ENCODE results near the gene NCKAP1.

The NCKAP1 gene

DNA sequence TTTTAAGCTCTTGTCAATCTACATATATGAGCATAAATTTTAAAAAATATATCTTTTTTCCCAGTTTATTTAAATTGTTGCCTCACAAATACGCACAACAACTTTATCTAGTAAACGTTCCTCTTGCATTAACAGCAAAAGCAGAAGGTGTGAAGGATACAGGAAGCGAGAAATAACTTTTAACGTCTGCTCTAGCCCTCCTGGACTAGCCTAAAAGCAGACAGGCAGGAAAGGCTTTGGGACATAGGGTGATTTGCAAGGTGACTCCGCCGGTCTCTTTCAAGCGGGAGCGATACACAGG is 39.9 kb upstream of the NCKAP1 start:
- TF ChIP-seq, protein P1, sequence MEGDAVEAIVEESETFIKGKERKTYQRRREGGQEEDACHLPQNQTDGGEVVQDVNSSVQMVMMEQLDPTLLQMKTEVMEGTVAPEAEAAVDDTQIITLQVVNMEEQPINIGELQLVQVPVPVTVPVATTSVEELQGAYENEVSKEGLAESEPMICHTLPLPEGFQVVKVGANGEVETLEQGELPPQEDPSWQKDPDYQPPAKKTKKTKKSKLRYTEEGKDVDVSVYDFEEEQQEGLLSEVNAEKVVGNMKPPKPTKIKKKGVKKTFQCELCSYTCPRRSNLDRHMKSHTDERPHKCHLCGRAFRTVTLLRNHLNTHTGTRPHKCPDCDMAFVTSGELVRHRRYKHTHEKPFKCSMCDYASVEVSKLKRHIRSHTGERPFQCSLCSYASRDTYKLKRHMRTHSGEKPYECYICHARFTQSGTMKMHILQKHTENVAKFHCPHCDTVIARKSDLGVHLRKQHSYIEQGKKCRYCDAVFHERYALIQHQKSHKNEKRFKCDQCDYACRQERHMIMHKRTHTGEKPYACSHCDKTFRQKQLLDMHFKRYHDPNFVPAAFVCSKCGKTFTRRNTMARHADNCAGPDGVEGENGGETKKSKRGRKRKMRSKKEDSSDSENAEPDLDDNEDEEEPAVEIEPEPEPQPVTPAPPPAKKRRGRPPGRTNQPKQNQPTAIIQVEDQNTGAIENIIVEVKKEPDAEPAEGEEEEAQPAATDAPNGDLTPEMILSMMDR (IDR thresholded peaks at IDR 0.05): no peak
- Histone ChIP-seq H3K4me3 (ENCODE audit: low read depth in 1 of 2, low read length in 1 of 2) (peak overlapping the region; percentile 64 to 68), H3K27ac (no peak overlapping the region), H3K9me3 (no peaks in the 10 kb centered on the region), H3K36me3 (no peaks in the 10 kb centered on the region), H3K4me1 (ENCODE audit: control insufficient read depth in 1 of 2, insufficient read depth in 1 of 2, low read depth in 1 of 2, low read length in 1 of 2) (peaks cover 11% of the 10 kb centered on the region in 2 experiments), H3K27me3 (peaks cover 38% of the 10 kb centered on the region)

DNA sequence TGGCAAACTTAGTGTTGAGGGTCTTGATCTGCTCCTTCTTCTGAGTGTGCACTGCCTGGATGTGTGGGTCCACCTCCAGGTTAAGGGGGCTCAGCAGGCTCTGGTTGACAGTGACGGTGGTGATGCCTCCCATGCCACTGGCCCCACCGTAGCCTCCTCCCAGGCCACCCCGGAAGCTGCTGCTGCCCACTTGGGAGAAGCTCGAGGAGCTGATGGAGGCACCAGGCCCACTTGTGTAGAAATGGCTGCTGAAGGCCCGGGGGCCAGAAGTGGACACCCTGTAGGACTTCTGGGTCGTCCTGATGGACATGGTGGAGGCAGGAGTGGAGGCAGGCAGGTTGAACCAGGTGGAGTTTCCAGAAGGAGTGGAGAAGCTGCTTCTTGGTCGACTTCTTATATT is 33.9 kb upstream of the NCKAP1 start:
- H3K4me3 ChIP-seq (ENCODE audit: low read depth in 1 of 2, low read length in 1 of 2): no peak overlapping the region
- no peaks in the 10 kb centered on the region for H3K36me3 ChIP-seq
- H3K27ac ChIP-seq: no peak overlapping the region
- TF ChIP-seq, protein P1 (IDR thresholded peaks at IDR 0.05): no peak
- H3K4me1 ChIP-seq (ENCODE audit: control insufficient read depth in 1 of 2, insufficient read depth in 1 of 2, low read depth in 1 of 2, low read length in 1 of 2): no peaks in the 10 kb centered on the region
- H3K27me3 ChIP-seq: peaks cover 30% of the 10 kb centered on the region
- H3K9me3 ChIP-seq: peaks cover 11% of the 10 kb centered on the region

DNA sequence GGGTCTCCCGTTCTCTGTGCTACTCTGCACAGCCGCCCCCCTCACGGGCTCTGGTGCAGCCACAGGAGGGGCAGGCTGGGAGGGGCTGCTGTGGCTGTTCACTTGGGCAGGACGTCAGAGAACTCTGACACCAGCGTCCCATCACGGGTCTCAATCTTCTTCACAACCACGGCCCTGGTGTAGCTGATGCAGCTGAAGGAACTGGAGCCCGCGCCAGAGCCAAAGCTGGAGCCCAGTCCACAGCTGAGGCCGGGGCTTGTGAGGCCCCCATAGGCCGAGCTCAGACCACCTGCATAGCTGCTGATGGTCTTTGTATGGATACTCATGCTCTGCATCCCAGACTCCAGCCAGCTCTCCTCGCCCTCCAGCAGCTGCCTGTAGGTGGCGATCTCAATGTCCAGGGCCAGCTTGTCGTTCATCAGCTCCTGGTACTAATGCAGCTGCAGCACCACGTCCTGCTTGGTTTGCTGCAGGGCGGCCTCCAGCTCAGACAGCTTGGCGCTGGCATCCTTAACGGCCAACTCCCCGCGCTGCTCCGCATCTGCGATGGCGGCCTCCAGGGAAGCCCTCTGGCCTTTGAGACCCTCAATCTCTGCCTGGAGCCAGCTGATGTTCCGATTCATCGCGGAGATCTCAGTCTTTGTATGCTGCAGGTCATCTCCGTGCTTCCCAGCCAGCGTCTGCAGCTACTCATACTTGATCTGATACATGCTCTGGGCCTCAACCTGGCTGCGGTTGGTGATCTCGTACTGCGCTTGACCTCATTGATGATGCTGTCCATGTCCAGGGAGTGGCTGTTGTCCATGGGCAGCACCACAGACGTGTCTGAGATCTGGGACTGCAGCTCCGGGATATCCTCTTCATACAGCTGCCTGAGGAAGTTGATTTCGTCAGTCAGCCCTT is 32.9 kb upstream of the NCKAP1 start:
- no peaks in the 10 kb centered on the region for H3K4me1 ChIP-seq (ENCODE audit: control insufficient read depth in 1 of 2, insufficient read depth in 1 of 2, low read depth in 1 of 2, low read length in 1 of 2)
- no peaks in the 10 kb centered on the region for H3K36me3 ChIP-seq
- TF ChIP-seq, protein P1 (IDR thresholded peaks at IDR 0.05): no peak
- no peak overlapping the region for H3K4me3 ChIP-seq (ENCODE audit: low read depth in 1 of 2, low read length in 1 of 2)
- H3K27me3 ChIP-seq: peaks cover 26% of the 10 kb centered on the region
- peaks cover 11% of the 10 kb centered on the region for H3K9me3 ChIP-seq
- H3K27ac ChIP-seq: no peak overlapping the region

DNA sequence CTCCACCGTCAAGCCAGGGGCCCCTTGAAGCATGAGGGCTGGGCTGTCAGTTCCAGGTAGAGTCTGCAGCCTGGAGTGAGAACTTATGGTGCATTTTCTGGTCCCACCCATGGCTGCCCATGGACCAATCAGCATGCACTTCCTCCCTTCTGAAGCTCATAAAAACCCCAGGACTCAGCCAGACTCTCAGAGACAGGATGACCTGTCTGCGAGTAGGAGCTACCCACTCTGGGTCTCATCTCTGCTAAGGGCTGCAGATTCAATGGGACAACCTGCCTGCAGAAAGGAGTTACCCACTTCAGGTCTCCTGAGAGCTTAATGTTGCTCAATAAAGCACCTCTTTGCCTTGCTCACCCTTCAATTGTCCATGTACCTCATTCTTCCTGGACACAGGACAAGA is 30.9 kb upstream of the NCKAP1 start:
- no peak overlapping the region for H3K4me3 ChIP-seq (ENCODE audit: low read depth in 1 of 2, low read length in 1 of 2)
- TF ChIP-seq, protein P1 (IDR thresholded peaks at IDR 0.05): no peak

DNA sequence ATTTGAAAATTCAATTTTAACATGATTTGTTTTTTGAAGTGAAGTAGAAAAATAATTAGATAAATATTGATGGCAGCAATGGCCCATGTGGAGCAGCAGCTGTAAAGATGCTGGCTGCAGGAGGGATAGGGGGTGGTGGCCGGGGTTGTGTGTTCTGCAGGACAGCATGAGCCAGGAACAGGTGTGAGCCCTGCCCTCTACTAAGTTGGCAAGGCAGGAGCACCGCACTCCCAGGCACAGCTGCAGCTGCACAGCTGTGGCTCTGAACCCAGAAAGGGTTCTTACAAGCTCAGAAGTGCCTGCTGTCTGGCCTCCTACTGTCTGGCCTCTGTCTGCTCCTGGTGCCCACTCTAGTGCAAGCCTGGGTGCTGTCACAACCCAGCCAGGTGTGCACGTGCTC is 30.3 kb upstream of the NCKAP1 start:
- Histone ChIP-seq H3K27ac (no peak overlapping the region), H3K4me3 (ENCODE audit: low read depth in 1 of 2, low read length in 1 of 2) (no peak overlapping the region), H3K9me3 (peaks cover 11% of the 10 kb centered on the region), H3K27me3 (peaks cover 17% of the 10 kb centered on the region), H3K36me3 (no peaks in the 10 kb centered on the region), H3K4me1 (ENCODE audit: control insufficient read depth in 1 of 2, insufficient read depth in 1 of 2, low read depth in 1 of 2, low read length in 1 of 2) (no peaks in the 10 kb centered on the region)
- TF ChIP-seq, protein P1 (IDR thresholded peaks at IDR 0.05): no peak

More for the DNA sequence above, 30.9 kb upstream of the NCKAP1 start:
- Histone ChIP-seq H3K4me1 (ENCODE audit: control insufficient read depth in 1 of 2, insufficient read depth in 1 of 2, low read depth in 1 of 2, low read length in 1 of 2) (no peaks in the 10 kb centered on the region), H3K9me3 (peaks cover 11% of the 10 kb centered on the region), H3K36me3 (no peaks in the 10 kb centered on the region), H3K27me3 (peaks cover 19% of the 10 kb centered on the region), H3K27ac (no peak overlapping the region)

Data from neutrophil (primary cell).